ENCODE measurements around the gene UNC50.
"Not testable (repeated sequence)": the region's sequence is repeated elsewhere in the genome, so short reads cannot be mapped to it uniquely, and the experiment has no call there.

The UNC50 gene

DNA sequence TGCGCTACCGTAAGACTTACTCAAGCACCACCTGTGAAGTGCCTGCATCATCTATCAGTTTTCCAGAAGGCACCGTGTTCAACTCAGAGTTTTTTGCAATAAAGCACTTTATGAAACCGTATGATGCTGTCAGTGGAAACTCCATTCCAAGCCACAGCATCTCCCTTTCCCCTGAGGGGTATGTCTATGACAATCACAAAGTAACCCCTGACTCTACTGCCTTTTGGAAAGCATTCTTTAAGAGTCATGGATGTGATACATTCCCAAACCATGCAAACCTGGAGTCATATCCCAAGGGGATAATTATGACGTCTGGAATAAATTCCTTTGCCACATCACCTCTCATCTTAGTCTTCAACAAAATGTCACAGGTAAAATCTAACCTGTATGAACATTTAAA lies 39.2 kb downstream of the UNC50 start:
- H3K4me1 ChIP-seq: peaks cover 11 to 15% (median 12%) of the 10 kb centered on the region in 10 experiments
- no peak overlapping the region for H3K27ac ChIP-seq
- H3K36me3 ChIP-seq: peaks cover 0 to 91% (median 18%) of the 10 kb centered on the region in 11 experiments; a peak in 14 of 22 replicates
- peaks cover 0 to 96% (median 0%) of the 10 kb centered on the region in 11 experiments; a peak in 3 of 22 replicates for H4K20me1 ChIP-seq
- no peaks in the 10 kb centered on the region for H3K27me3 ChIP-seq
- H3K9ac ChIP-seq: no peak overlapping the region
- no peak overlapping the region for H3K4me3 ChIP-seq
- no peak overlapping the region for H3K4me2 ChIP-seq
- H3K9me3 ChIP-seq (replicated peaks in 1 of 11): no peaks in the 10 kb centered on the region
- no peak for TF ChIP-seq Cebpa-rat (IDR thresholded peaks at IDR 0.05)

DNA sequence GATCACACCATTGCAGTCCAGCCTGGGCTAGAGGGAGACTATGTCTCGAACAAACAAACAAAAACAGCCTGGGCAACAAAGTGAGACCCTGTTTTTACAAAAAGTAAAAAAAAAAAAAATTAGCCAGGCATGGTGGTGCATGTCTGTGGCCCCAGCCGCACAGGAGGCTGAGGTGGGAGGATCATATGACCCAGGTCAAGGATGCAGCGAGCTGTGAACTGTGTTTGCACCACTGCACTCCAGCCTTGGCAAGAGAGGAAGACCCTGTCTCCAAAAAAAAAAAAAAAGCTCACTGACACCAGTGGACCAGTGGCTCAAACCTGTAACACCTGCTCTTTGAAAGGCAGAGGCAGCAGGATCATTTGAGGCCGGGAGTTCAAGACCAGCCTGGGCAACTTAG lies 40.1 kb downstream of the UNC50 start:
- no peaks in the 10 kb centered on the region for H3K27me3 ChIP-seq
- peak overlapping the region in 4 of 11 experiments; percentile 11 to 45 (median 34); a peak in 7 of 22 replicates for H3K4me2 ChIP-seq
- TF ChIP-seq Cebpa-rat (IDR thresholded peaks at IDR 0.05): no peak
- H3K27ac ChIP-seq: no peak overlapping the region; a peak in 1 of 22 replicates
- no peaks in the 10 kb centered on the region for H3K9me3 ChIP-seq (replicated peaks in 1 of 11)
- H3K4me1 ChIP-seq: peaks cover 11 to 20% (median 12%) of the 10 kb centered on the region in 10 experiments
- peak overlapping the region in 2 of 11 experiments; percentile 33; a peak in 4 of 22 replicates for H3K9ac ChIP-seq
- H4K20me1 ChIP-seq: peaks cover 0 to 97% (median 0%) of the 10 kb centered on the region in 11 experiments; a peak in 3 of 22 replicates
- no peak overlapping the region for H3K4me3 ChIP-seq
- peaks cover 0 to 87% (median 11%) of the 10 kb centered on the region in 11 experiments; a peak in 13 of 22 replicates for H3K36me3 ChIP-seq

DNA sequence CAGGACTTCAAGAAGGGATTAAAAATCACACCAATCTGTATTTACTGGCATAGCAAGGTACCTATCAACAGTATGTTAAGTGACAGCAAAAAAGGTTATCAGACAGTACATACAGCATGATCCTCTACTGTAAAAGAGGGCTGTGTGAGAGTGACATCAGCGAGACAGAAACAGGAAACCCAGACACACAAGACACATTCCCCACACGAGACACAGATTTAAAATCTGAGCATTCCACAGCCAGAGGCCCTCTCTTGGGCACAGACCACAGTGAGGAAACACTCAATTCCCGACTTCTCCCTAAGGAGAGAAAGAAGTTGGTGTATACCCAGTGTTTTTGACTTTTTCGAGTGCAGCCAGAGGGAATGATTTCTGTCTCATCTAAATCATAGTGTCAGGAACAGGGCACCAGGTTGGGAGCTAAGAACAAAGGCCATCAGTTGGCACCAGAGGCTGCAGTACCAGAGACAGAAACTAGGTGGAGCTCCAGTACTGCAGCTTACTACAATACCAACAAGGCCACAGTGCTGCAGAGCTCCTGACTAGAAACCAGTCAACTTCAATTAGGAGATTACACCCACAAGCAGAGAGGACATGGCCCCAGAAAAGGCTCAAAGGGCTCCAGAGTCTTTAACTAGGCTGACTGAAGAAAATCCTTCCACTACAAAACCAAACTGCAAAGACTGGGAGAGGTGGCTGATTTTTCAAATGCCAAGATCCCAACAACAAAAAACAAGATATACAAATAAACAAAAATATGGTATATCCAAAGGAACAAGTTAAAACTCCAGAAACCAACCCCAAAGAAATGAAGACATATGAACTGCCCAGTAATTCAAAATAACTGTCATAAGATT lies 41.0 kb downstream of the UNC50 start:
- Histone ChIP-seq H3K9me3 (replicated peaks in 1 of 11) (no peaks in the 10 kb centered on the region), H3K36me3 (peaks cover 0 to 87% (median 14%) of the 10 kb centered on the region in 11 experiments; a peak in 13 of 22 replicates), H3K27me3 (no peaks in the 10 kb centered on the region), H3K4me3 (no peak overlapping the region), H3K27ac (peak overlapping the region in 4 of 11 experiments; percentile 14 to 56 (median 34); a peak in 6 of 22 replicates), H3K9ac (peak overlapping the region in 6 of 11 experiments; percentile 6 to 34 (median 30); a peak in 5 of 22 replicates), H4K20me1 (peaks cover 0 to 97% (median 0%) of the 10 kb centered on the region in 11 experiments; a peak in 3 of 22 replicates), H3K4me1 (peaks cover 11 to 29% (median 15%) of the 10 kb centered on the region in 10 experiments), H3K4me2 (peak overlapping the region in 6 of 11 experiments; percentile 22 to 53 (median 41); a peak in 12 of 22 replicates)
- TF ChIP-seq Cebpa-rat (IDR thresholded peaks at IDR 0.05): no peak

DNA sequence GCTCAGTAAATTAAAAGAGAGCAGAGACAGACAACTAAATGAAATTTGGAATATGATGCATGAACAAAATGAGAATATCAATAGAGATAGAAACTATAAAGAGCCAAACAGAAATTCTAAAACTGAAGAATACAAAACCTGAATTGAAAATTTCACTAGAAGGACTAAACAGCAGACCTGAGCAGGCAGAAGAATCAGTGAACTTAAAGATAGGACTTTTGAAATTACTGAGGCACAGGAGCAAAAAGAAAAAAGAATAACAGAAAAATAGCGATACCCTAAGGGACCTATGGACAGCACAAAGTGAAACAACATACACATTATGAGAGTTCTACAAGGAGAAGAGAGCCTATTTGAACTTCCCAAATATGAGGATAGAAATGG lies 41.6 kb downstream of the UNC50 start:
- no peak for TF ChIP-seq Cebpa-rat (IDR thresholded peaks at IDR 0.05)
- Histone ChIP-seq H3K4me2 (peak overlapping the region in 2 of 11 experiments; percentile 31 to 42; a peak in 3 of 22 replicates), H3K27ac (no peak overlapping the region), H4K20me1 (peaks cover 0 to 97% (median 0%) of the 10 kb centered on the region in 11 experiments; a peak in 3 of 22 replicates), H3K36me3 (peaks cover 0 to 85% (median 14%) of the 10 kb centered on the region in 11 experiments; a peak in 13 of 22 replicates), H3K9ac (no peak overlapping the region), H3K4me1 (peaks cover 15 to 36% (median 21%) of the 10 kb centered on the region in 10 experiments), H3K4me3 (no peak overlapping the region), H3K27me3 (no peaks in the 10 kb centered on the region), H3K9me3 (replicated peaks in 1 of 11) (no peaks in the 10 kb centered on the region)

DNA sequence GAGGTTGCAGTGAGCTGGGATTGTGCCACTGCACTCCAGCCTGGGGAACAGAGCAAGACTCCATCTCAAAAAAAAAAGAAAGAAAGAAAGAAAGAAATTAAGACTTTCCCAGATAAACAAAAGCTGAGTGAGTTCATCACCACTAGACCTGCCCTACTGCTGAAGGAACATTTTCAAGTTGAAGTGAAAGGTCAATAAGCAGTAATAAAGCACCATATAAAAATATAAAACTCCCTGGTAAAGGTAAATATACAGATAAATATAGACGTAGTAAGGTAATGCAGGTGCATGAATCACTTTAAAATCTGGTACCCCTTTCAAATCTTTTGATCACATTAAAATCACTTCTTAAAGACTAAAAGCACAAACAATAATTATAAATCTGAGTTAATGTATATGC lies 42.6 kb downstream of the UNC50 start:
- TF ChIP-seq Cebpa-rat (IDR thresholded peaks at IDR 0.05): no peak
- peaks cover 0 to 99% (median 0%) of the 10 kb centered on the region in 11 experiments; a peak in 3 of 22 replicates for H4K20me1 ChIP-seq
- no peak overlapping the region for H3K9ac ChIP-seq
- H3K4me3 ChIP-seq: no peak overlapping the region
- no peaks in the 10 kb centered on the region for H3K9me3 ChIP-seq (replicated peaks in 1 of 11)
- peaks cover 0 to 85% (median 14%) of the 10 kb centered on the region in 11 experiments; a peak in 13 of 22 replicates for H3K36me3 ChIP-seq
- H3K4me1 ChIP-seq: peaks cover 18 to 46% (median 28%) of the 10 kb centered on the region in 10 experiments
- no peaks in the 10 kb centered on the region for H3K27me3 ChIP-seq
- H3K27ac ChIP-seq: no peak overlapping the region
- no peak overlapping the region for H3K4me2 ChIP-seq

DNA sequence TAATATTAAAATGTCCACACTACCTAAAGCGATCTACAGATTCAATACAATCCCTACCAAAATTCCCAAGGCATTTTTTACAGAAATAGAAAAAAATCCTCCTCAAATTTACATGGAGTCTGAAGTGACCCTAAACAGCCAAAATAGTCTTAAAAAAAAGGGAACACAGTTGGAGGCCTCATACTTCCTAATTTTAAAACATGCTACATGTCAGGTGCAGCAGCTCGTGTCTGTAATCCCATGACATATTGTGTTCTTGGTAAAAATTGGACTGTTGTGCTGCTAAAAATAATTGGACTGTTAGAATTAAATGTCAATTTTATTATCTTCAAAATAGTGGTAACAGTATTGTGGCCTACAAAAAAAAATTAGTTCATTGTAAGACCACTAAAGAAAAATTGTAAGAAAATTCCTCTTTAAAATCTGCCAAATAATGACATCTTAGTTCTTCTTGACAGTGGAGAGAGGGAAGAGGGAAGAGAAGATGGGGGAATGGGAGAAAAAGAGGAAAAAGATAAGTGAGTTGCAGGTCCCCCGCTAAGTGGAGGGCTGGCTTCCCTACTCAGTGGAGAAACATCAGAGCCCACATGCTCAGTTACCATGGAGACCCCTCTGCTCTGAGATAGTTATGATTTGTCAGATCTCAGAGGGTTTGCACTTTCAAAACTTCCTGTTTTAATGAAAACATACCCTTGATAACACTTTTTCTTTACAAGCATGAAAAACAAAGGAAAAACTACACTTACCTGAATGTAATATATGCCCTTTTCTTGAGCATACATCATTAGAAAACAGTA lies 46.5 kb downstream of the UNC50 start:
- Histone ChIP-seq H3K9me3 (replicated peaks in 1 of 11) (no peaks in the 10 kb centered on the region), H3K4me1 (peaks cover 7 to 43% (median 14%) of the 10 kb centered on the region in 10 experiments), H3K36me3 (peaks cover 0 to 89% (median 5%) of the 10 kb centered on the region in 11 experiments; a peak in 10 of 22 replicates), H3K27ac (peak overlapping the region in 3 of 11 experiments; percentile 50 to 57 (median 53); a peak in 5 of 22 replicates), H3K9ac (peak overlapping the region in 2 of 11 experiments; percentile 8 to 41; a peak in 2 of 22 replicates), H3K4me3 (no peak overlapping the region), H3K4me2 (peak overlapping the region; percentile 41 to 70 (median 51)), H4K20me1 (peaks cover 0 to 99% (median 0%) of the 10 kb centered on the region in 11 experiments; a peak in 3 of 22 replicates), H3K27me3 (no peaks in the 10 kb centered on the region)
- TF ChIP-seq Cebpa-rat (IDR thresholded peaks at IDR 0.05): no peak

DNA sequence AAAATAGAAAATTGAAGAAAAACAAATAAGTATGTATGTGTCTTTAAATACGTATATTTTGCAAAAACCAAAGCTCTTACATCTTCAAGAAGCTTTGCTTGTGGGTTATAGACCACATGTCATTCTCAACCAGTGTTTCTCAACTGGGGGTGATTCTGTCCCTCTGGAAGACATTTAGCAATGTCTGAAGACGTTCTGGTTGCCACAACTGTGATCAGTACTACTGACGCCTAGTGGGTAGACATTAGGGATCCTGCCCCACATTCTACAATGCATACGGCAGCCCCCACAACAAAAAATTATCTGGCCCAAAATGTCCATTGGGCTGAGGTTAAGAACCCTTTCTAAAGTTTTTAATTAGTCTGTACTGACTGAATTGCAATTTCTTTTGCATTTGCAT lies 48.4 kb downstream of the UNC50 start:
- Histone ChIP-seq H4K20me1 (peaks cover 0 to 98% (median 0%) of the 10 kb centered on the region in 11 experiments; a peak in 3 of 22 replicates), H3K9ac (no peak overlapping the region), H3K27me3 (no peaks in the 10 kb centered on the region), H3K4me3 (no peak overlapping the region), H3K4me2 (no peak overlapping the region), H3K27ac (no peak overlapping the region), H3K36me3 (peaks cover 0 to 92% (median 14%) of the 10 kb centered on the region in 11 experiments; a peak in 11 of 22 replicates), H3K4me1 (peaks cover 7 to 42% (median 18%) of the 10 kb centered on the region in 10 experiments), H3K9me3 (replicated peaks in 1 of 11) (peaks cover 7 to 17% (median 10%) of the 10 kb centered on the region in 11 experiments; a peak in 18 of 22 replicates)
- TF ChIP-seq Cebpa-rat (IDR thresholded peaks at IDR 0.05): no peak

DNA sequence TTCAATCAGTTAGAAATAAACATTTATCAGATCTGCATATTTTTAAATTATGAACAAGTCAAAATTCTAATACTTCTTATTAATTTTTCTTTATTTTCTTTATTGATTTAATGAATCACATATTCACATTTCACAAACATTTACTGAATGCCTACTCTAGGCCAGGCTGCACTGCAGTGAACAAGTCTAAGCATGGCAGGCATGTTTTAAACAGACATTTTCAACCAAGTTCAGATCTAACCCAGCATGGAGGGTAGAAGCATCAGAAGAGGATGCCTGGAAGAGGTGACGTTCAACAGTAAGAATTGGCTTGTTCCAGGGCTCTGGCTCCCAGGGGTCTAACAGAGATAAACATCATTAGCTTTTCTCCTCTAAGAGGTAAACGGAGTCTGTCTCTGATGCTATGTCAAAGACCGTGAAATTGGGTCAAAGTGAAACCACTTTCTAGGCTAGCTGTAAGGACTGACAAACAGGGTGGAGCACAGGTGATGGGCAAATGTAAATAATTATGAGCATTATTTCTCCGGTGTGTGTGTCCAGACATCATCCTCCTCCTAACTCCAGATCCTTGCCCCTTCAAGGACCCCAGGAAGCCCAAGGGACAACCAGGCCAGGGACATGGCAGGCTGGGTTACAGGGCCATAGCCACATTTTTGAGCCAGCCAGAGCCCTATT lies 50.6 kb downstream of the UNC50 start:
- Histone ChIP-seq H3K9ac (no peak overlapping the region), H3K4me3 (no peak overlapping the region), H3K9me3 (replicated peaks in 1 of 11) (peaks cover 7 to 19% (median 10%) of the 10 kb centered on the region in 11 experiments; a peak in 18 of 22 replicates), H3K4me2 (no peak overlapping the region), H3K27me3 (no peaks in the 10 kb centered on the region), H4K20me1 (peaks cover 0 to 98% (median 0%) of the 10 kb centered on the region in 11 experiments; a peak in 3 of 22 replicates), H3K27ac (no peak overlapping the region), H3K36me3 (peaks cover 0 to 97% (median 11%) of the 10 kb centered on the region in 11 experiments; a peak in 11 of 22 replicates), H3K4me1 (peaks cover 7 to 26% (median 18%) of the 10 kb centered on the region in 10 experiments)
- no peak for TF ChIP-seq Cebpa-rat (IDR thresholded peaks at IDR 0.05)

DNA sequence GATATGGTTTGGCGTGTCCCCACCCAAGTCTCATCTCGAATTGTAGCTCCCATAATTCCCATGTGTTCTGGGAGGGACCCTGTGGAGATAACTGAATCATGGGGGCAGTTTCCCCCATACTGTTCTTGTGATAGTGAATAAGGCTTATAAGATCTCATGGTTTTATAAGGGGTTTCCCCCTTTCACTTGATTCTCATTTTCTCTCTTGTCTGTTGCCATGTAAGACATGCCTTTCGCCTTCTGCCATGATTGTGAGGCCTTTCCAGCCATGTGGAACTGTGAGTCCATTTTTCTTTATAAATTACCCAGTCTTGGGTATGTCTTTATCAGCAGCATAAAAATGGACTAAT lies 51.1 kb downstream of the UNC50 start:
- H3K27ac ChIP-seq, H3K4me3 ChIP-seq, H3K9ac ChIP-seq, H3K27me3 ChIP-seq, H3K4me2 ChIP-seq: not testable (repeated sequence)
- H3K9me3 ChIP-seq (replicated peaks in 1 of 11): peaks cover 7 to 19% (median 10%) of the 10 kb centered on the region in 11 experiments; a peak in 18 of 22 replicates
- peaks cover 0 to 98% (median 0%) of the 10 kb centered on the region in 11 experiments; a peak in 3 of 22 replicates for H4K20me1 ChIP-seq
- H3K4me1 ChIP-seq: peaks cover 9 to 21% (median 15%) of the 10 kb centered on the region in 10 experiments
- peaks cover 0 to 98% (median 11%) of the 10 kb centered on the region in 11 experiments; a peak in 11 of 22 replicates for H3K36me3 ChIP-seq

All from BLaER1 treated with 17β-estradiol and CSF1 and Interleukin-3, amounts not matched to agents 10 nM and 100 nM (cell line).